ENCODE measurements around the gene SERTAD2. TPM values are rescaled to one million over a fixed set of nuclear protein-coding genes. Genes with fewer than 3 reads are reported as not detected.

SERTAD2 gene
- total and polyA plus RNA-seq, 2 of the 4 experiments (the other 2 are of a cell fraction), result 5.0 to 11.0 TPM

DNA sequence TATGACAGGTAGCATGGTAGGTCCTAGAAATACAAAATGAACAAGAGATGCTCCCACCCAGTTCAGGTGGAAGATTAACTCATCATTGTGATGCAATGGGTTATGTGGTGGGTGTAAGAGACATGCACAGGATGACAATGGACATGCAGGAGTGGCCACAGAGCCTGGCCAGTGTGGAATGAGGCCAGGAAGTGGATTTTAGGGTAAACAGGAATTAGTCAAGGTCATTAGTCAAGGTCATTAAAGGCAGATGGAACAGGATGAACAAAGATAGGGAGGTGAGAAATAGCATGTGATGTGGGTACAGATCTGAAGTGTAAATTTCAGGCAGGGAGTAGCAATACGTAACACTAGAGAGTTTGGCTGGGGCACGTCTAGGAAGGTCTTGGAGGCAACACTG lies 15.6 kb upstream of the SERTAD2 start:
- Histone ChIP-seq H4K91ac (ENCODE audit: insufficient read depth, low read depth, low read length) (no peak overlapping the region), H3K27me3 (ENCODE audit: control insufficient read depth, insufficient read depth, low read length) (no peaks in the 10 kb centered on the region), H3K56ac (ENCODE audit: extremely low read depth, insufficient read depth, low read length) (no peak overlapping the region), H2BK20ac (ENCODE audit: low read depth, low read length) (no peak overlapping the region), H3K27ac (ENCODE audit: insufficient read depth, low read length) (no peak overlapping the region), H4K20me1 (ENCODE audit: insufficient read depth, low read length) (no peaks in the 10 kb centered on the region), H3K4me3 (ENCODE audit: insufficient read depth, low read depth, low read length) (no peak overlapping the region), H3K79me1 (ENCODE audit: low read depth in 1 of 2, low read length in 2 of 2) (no peaks in the 10 kb centered on the region), H3K9me1 (ENCODE audit: insufficient read depth, low read length) (no peaks in the 10 kb centered on the region), H2BK120ac (ENCODE audit: low read depth, low read length) (no peak overlapping the region), H3K4ac (ENCODE audit: low read depth, low read length) (no peak overlapping the region), H2AK9ac (replicated peaks; ENCODE audit: low read depth, low read length, poor library complexity) (no peak overlapping the region), H3K36me3 (ENCODE audit: control insufficient read depth, insufficient read depth, low read length) (no peaks in the 10 kb centered on the region), H2BK5ac (ENCODE audit: low read depth, low read length, poor library complexity, severe bottlenecking) (no peak overlapping the region), H2AFZ (replicated peaks; ENCODE audit: low read length, poor library complexity) (no peak overlapping the region), H2BK15ac (ENCODE audit: low read depth, low read length) (no peak overlapping the region), H4K8ac (ENCODE audit: low read depth in 2 of 2, low read length in 2 of 2) (no peak overlapping the region), H3K9ac (ENCODE audit: low read depth, low read length) (no peak overlapping the region), H3K18ac (ENCODE audit: low read depth, low read length) (no peak overlapping the region), H3K14ac (replicated peaks; ENCODE audit: low read depth, low read length) (no peak overlapping the region), H3K4me2 (ENCODE audit: low read depth, low read length) (no peak overlapping the region), H2AK5ac (ENCODE audit: low read depth, low read length) (no peak overlapping the region), H3K23ac (ENCODE audit: low read depth, low read length) (no peak overlapping the region), H3K9me3 (ENCODE audit: control insufficient read depth, insufficient read depth, low read length) (no peaks in the 10 kb centered on the region), H4K5ac (ENCODE audit: low read depth, low read length) (no peak overlapping the region), H3K4me1 (ENCODE audit: control insufficient read depth, insufficient read depth, low read length) (no peaks in the 10 kb centered on the region)
- no peak for DNase-seq
- in situ Hi-C loops (cut with MboI; ENCODE audit: low sequenced_read_pairs), result no loop called here
- no TSS peak for BruUV-seq (replicated peaks)
- TF ChIP-seq CHD1 (IDR thresholded peaks at IDR 0.05; ENCODE audit: low read depth, low read length), result no peak
- TF ChIP-seq, protein P1, sequence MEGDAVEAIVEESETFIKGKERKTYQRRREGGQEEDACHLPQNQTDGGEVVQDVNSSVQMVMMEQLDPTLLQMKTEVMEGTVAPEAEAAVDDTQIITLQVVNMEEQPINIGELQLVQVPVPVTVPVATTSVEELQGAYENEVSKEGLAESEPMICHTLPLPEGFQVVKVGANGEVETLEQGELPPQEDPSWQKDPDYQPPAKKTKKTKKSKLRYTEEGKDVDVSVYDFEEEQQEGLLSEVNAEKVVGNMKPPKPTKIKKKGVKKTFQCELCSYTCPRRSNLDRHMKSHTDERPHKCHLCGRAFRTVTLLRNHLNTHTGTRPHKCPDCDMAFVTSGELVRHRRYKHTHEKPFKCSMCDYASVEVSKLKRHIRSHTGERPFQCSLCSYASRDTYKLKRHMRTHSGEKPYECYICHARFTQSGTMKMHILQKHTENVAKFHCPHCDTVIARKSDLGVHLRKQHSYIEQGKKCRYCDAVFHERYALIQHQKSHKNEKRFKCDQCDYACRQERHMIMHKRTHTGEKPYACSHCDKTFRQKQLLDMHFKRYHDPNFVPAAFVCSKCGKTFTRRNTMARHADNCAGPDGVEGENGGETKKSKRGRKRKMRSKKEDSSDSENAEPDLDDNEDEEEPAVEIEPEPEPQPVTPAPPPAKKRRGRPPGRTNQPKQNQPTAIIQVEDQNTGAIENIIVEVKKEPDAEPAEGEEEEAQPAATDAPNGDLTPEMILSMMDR (conservative IDR thresholded peaks at IDR 0.05; ENCODE audit: low read depth, low read length), result no peak
- TF ChIP-seq SMC3 (IDR thresholded peaks at IDR 0.05; ENCODE audit: low read depth, low read length), result no peak
- TF ChIP-seq, protein P2, sequence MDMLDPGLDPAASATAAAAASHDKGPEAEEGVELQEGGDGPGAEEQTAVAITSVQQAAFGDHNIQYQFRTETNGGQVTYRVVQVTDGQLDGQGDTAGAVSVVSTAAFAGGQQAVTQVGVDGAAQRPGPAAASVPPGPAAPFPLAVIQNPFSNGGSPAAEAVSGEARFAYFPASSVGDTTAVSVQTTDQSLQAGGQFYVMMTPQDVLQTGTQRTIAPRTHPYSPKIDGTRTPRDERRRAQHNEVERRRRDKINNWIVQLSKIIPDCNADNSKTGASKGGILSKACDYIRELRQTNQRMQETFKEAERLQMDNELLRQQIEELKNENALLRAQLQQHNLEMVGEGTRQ (IDR thresholded peaks at IDR 0.05; ENCODE audit: low read depth, low read length), result no peak
- TF ChIP-seq RCOR1 (IDR thresholded peaks at IDR 0.05; ENCODE audit: insufficient replicate concordance, low read length), result no peak
- TF ChIP-seq MXI1 (IDR thresholded peaks at IDR 0.05; ENCODE audit: borderline replicate concordance, low read depth, low read length), result no peak
- no peak for TF ChIP-seq NFE2L2 (IDR thresholded peaks at IDR 0.05; ENCODE audit: low read depth, low read length)
- TF ChIP-seq, protein P3, sequence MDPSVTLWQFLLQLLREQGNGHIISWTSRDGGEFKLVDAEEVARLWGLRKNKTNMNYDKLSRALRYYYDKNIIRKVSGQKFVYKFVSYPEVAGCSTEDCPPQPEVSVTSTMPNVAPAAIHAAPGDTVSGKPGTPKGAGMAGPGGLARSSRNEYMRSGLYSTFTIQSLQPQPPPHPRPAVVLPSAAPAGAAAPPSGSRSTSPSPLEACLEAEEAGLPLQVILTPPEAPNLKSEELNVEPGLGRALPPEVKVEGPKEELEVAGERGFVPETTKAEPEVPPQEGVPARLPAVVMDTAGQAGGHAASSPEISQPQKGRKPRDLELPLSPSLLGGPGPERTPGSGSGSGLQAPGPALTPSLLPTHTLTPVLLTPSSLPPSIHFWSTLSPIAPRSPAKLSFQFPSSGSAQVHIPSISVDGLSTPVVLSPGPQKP (IDR thresholded peaks at IDR 0.05; ENCODE audit: borderline replicate concordance, low read depth, low read length), result no peak
- no peak for TF ChIP-seq POLR2A (IDR thresholded peaks at IDR 0.05; ENCODE audit: low read depth, low read length)
- no peak for TF ChIP-seq RAD21 (IDR thresholded peaks at IDR 0.05; ENCODE audit: low read length)
- TF ChIP-seq RFX5 (IDR thresholded peaks at IDR 0.05; ENCODE audit: low read depth, low read length), result no peak
- TF ChIP-seq CEBPB (IDR thresholded peaks at IDR 0.05; ENCODE audit: low read depth, low read length), result no peak
- TF ChIP-seq BHLHE40 (IDR thresholded peaks at IDR 0.05; ENCODE audit: low read depth, low read length), result no peak
- TF ChIP-seq FOS (IDR thresholded peaks at IDR 0.05; ENCODE audit: low read depth, low read length), result no peak
- no peak for TF ChIP-seq MAFK (IDR thresholded peaks at IDR 0.05; ENCODE audit: low read depth, low read length)
- no peak for TF ChIP-seq MAZ (IDR thresholded peaks at IDR 0.05; ENCODE audit: borderline replicate concordance, low read depth, low read length)
- intact Hi-C loops (cut with micrococcal nuclease), result no loop called here
- ChIA-PET CTCF (no interaction called here), POLR2A (ENCODE audit: unreplicated experiment) (no interaction called here)
- no CpG with 5 or more reads among the region's 2 CpGs for whole genome bisulfite sequencing, 2 experiments (ENCODE audit: extremely low coverage in 2 of 2, insufficient read length in 1 of 2)
- dilution Hi-C loops (cut with HindIII; ENCODE audit: low sequenced_read_pairs, unreplicated experiment), result no loop called here
- no peak for ATAC-seq (ENCODE audit: low read depth)
